BJ (cell line): ENCODE data around the gene VPS37C. TPM values are rescaled to one million over a fixed set of nuclear protein-coding genes. Genes with fewer than 3 reads are reported as not detected.

ENCODE experiments used
- CTCF ChIA-PET: fragments of 350-600 bp; formaldehyde crosslinking; extraction: SDS; loops from one replicate; lab custom pipeline; 2021; ENCODE audit warnings: antibody characterized with exemption, inconsistent platforms; lab: Yijun Ruan, JAX
- POLR2A ChIA-PET: fragments of 300-600 bp; sonication (Branson Sonifier 250); formaldehyde crosslinking; extraction: SDS; loops from one replicate; lab custom pipeline; 2021; ENCODE audit warnings: antibody characterized with exemption; lab: Charles Lee
- DNase-seq: peaks from one replicate; pipeline ENCODE4 v3.0.0-alpha.2; 2011; ENCODE audit warnings: low read depth
- H3K27me3 ChIP-seq: 2 replicates; pipeline ENCODE4 v1.6.0; 2011; ENCODE audit warnings: low read length; ENCODE audit not compliant: control insufficient read depth, insufficient read depth
- H3K36me3 ChIP-seq: 2 replicates; pipeline ENCODE4 v1.5.1; 2011; ENCODE audit warnings: low read length; ENCODE audit not compliant: control insufficient read depth, insufficient read depth
- H3K4me3 ChIP-seq: 2 replicates; pipeline ENCODE4 v1.5.1; 2011; ENCODE audit warnings: low read depth, mild to moderate bottlenecking, control low read depth, low read length
- polyA plus RNA-seq: library from polyadenylated mRNA; depleted of rRNA; stranded (reverse); fragments of >200 nt; gene quantifications from 2 replicates; pipeline ENCODE4 v1.2.3, GENCODE V29; 2011
- TF ChIP-seq, protein P1 (sequence below): IDR thresholded peaks from 2 replicates; pipeline ENCODE4 v1.5.1; 2011; ENCODE audit warnings: low read depth, mild to moderate bottlenecking, control low read depth, inconsistent platforms, low read length, moderate library complexity; ENCODE audit not compliant: insufficient read depth

VPS37C gene
- polyA plus RNA-seq, 1 experiment: 17.5 TPM

DNA sequence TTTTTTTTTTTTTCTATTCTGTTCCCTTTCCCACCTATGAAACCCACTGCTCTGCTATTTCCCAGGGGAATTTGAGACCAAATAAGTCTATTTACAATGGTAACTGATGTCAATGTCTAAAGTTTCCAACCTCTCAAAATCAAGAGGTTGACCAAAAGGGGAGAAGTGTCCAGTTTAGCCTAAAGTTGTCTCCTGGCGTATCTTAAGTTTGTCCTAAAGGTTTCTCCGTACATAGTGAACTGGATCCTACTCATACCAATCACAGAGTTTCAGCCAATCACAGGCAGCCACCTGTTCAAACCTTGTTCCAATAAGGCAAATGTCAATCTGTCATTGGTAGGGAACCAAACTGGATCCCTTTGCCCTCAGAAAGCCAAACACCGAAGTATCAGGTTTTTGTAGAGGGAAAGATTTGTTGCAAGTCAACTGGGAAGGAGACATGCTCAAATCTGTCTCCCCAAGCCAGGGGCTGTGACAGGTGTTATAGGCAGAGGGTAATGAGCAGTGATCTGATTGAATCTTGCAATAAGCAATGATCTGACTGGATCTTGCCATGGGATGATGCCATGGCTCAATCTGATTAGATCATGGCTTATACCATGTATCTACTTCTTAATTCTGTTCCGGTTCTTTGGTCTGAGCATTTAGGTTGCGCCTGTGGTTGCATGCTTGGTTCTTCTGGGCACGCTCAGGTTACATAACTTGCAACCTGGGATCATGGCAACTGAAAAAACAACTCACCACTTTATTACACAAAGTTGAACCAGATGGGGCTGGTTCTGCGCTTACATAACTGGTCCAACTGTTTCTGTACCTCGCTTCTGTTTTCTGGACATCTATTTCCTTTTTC lies 1.1 kb upstream of the VPS37C start:
- Histone ChIP-seq H3K4me3 (peak overlapping the region; percentile 74), H3K27me3 (no peaks in the 10 kb centered on the region; the same call in 1 of the 2 replicates), H3K36me3 (no peaks in the 10 kb centered on the region)
- TF ChIP-seq, protein P1, sequence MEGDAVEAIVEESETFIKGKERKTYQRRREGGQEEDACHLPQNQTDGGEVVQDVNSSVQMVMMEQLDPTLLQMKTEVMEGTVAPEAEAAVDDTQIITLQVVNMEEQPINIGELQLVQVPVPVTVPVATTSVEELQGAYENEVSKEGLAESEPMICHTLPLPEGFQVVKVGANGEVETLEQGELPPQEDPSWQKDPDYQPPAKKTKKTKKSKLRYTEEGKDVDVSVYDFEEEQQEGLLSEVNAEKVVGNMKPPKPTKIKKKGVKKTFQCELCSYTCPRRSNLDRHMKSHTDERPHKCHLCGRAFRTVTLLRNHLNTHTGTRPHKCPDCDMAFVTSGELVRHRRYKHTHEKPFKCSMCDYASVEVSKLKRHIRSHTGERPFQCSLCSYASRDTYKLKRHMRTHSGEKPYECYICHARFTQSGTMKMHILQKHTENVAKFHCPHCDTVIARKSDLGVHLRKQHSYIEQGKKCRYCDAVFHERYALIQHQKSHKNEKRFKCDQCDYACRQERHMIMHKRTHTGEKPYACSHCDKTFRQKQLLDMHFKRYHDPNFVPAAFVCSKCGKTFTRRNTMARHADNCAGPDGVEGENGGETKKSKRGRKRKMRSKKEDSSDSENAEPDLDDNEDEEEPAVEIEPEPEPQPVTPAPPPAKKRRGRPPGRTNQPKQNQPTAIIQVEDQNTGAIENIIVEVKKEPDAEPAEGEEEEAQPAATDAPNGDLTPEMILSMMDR: no peak
- ChIA-PET POLR2A (interaction anchor here (0.6 kb wide), 1 partner anchor 14 kb away, joined by 3 read pairs; no protein-coding TSS in a partner anchor), CTCF (interaction anchor here (1.4 to 2.0 kb wide), 2 partner anchors 34 to 193 kb away, joined by 3 to 7 read pairs; no protein-coding TSS in a partner anchor)
- no peak for DNase-seq

DNA sequence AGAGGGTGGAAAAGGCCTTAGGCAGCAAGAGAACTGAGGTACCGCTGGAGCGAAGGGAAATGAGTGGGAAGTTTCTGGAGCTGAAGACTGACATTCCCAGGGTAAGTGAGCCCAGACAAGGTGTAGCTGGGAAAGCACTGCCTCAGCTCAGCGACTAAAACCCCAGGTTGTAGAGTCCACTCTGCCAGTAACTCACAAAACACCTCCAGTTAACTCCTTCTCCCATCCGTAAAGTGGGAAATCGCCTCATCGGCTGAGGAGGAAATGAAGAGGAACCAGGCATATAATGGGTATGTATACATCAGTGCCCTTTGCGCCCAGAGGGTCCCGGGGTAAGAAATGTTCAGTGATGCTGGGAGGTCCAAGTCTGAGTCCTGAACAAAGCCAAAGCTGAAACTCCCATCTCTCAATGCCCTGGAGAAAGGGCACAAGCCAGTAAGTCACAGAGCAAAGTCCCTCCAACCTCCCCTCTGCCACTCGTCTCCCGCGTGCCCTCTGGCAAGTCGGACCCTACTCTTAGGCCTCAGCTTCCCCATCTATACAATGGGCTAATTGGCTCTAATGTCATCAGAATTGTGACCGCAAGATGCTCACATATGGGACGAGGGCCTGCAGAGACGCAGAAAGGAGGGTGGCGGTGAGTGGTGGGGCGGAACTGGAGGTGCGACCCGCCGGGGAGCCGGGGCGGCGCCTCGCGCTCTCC lies 588 bp downstream of the VPS37C start:
- H3K27me3 ChIP-seq: no peaks in the 10 kb centered on the region; the same call in 1 of the 2 replicates
- TF ChIP-seq, protein P1: no peak
- ChIA-PET POLR2A (no interaction called here), CTCF (interaction anchor here (0.5 to 2.0 kb wide), 4 partner anchors 31 to 191 kb away, joined by 3 to 7 read pairs (median 4); no protein-coding TSS in a partner anchor)
- H3K4me3 ChIP-seq: peak overlapping the region; percentile 74
- H3K36me3 ChIP-seq: no peaks in the 10 kb centered on the region
- DNase-seq: no peak

DNA sequence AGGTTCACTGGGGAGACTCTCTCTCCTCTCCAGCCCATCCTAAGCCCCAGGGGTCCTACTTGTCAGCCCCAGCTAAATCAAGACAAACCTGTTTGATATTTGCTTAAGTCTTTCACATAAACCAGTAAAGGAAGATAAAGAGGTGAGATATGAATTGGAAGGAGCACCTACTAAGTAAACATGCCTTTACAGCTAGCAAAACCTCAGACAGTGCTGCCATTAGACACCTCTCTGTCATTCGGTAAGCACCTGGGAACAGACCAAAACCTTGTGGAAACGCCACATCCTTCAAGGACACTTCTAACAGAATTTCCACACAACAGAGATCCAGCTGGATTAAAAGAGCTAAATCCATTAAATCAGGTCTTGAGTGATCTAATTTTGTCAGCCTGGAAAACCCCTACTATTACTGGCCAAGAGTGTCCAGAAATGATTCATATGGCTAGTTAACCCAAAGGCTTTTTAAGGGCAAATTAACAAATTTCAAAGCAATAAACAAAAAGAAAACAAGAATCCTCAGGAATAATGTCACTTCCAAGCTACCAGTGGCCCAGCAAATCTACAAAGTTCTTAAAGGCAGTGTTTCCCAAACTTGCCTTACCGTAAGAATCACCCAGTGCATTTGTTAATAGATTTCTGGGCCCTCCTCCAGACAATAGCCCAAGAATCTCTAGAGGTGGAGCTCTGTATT lies 2.4 kb downstream of the VPS37C start:
- POLR2A ChIA-PET: interaction anchor here (0.6 kb wide), 1 partner anchor 16 kb away, joined by 10 read pairs; no protein-coding TSS in a partner anchor
- no peaks in the 10 kb centered on the region for H3K36me3 ChIP-seq
- no peaks in the 10 kb centered on the region for H3K27me3 ChIP-seq
- CTCF ChIA-PET: interaction anchor here (1.2 to 2.2 kb wide), 4 partner anchors 14 to 29 kb away, joined by 3 to 7 read pairs (median 4); no protein-coding TSS in a partner anchor
- DNase-seq: peak; percentile 67
- TF ChIP-seq, protein P1: no peak
- no peak overlapping the region for H3K4me3 ChIP-seq

DNA sequence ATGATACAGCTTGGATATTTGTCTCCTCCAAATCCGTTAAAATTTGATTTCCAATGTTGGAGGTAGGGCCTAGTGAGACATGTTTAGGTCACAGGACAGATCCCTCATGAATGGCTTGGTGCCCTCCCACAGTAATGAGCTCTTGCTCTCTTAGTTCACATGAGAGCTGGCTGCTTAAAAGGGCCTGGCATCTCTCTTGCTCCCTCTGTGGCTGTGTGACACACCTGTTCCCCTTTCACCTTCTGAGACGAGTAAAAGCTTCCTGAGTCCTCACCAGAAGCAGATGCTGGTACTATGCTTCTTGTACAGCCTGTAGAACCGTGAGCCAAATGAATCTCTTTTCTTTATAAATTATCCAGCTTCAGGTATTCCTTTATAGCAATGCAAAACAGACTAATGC lies 3.5 kb downstream of the VPS37C start:
- ChIA-PET POLR2A (no interaction called here), CTCF (interaction anchor here (1.1 to 2.2 kb wide), 4 partner anchors 18 to 188 kb away, joined by 3 to 7 read pairs (median 4); no protein-coding TSS in a partner anchor)
- Histone ChIP-seq H3K4me3 (no peak overlapping the region), H3K27me3 (no peaks in the 10 kb centered on the region), H3K36me3 (no peaks in the 10 kb centered on the region)
- TF ChIP-seq, protein P1: no peak
- no peak for DNase-seq
